ENCODE data around the gene SUPT4H1. TPM values are rescaled to one million over a fixed set of nuclear protein-coding genes. Genes with fewer than 3 reads are reported as not detected.
A peak's percentile ranks its signal among the peaks of the same experiment; 100 is the strongest.

Gene SUPT4H1
- total RNA-seq, 4 donors from 2014 or later, result 34.5 to 38.0 (median 35.2) TPM

- TF ChIP-seq CTCF (IDR thresholded peaks at IDR 0.05) (no peak), POLR2A (IDR thresholded peaks at IDR 0.05) (no peak), EP300 (IDR thresholded peaks at IDR 0.05) (no peak)
- no peak overlapping the region for H3K4me3 ChIP-seq
- peaks cover 0 to 12% (median 2%) of the 10 kb centered on the region in 4 donors for H3K4me1 ChIP-seq
- DNase-seq (ENCODE audit: low spot score in 2 of 2), result no peak
- H3K36me3 ChIP-seq, result peaks cover 0 to 57% (median 0%) of the 10 kb centered on the region in 3 donors
- WGBS, 2 donors, result 66 to 76% methylated on average over 8 of the region's 8 CpGs
- no peak overlapping the region for H3K27ac ChIP-seq
- H3K27me3 ChIP-seq, result no peaks in the 10 kb centered on the region
- no peaks in the 10 kb centered on the region for H3K9me3 ChIP-seq
Observed at GRCh38 chr17:58305626-58306025, 46.4 kb downstream of the SUPT4H1 start.

- WGBS, 2 donors, result 85 to 91% methylated on average over 12 to 14 of the region's 14 CpGs
- Histone ChIP-seq H3K4me3 (no peak overlapping the region), H3K36me3 (peaks cover 0 to 55% (median 0%) of the 10 kb centered on the region in 3 donors), H3K4me1 (peaks cover 0 to 12% (median 2%) of the 10 kb centered on the region in 4 donors), H3K9me3 (no peaks in the 10 kb centered on the region), H3K27ac (no peak overlapping the region), H3K27me3 (no peaks in the 10 kb centered on the region)
- DNase-seq (ENCODE audit: low spot score in 2 of 2), result no peak
- TF ChIP-seq EP300 (IDR thresholded peaks at IDR 0.05) (no peak), CTCF (IDR thresholded peaks at IDR 0.05) (no peak), POLR2A (IDR thresholded peaks at IDR 0.05) (no peak)
Observed at GRCh38 chr17:58304750-58305486, 47.1 kb downstream of the SUPT4H1 start.

- WGBS, 2 donors, result 37 to 42% methylated on average over 10 of the region's 10 CpGs
- DNase-seq (ENCODE audit: low spot score in 2 of 2), result no peak
Observed at GRCh38 chr17:58303971-58304749, 47.8 kb downstream of the SUPT4H1 start.

GRCh38 chr17:58302919-58303585 is 48.9 kb downstream of the SUPT4H1 start:
- Histone ChIP-seq H3K4me1 (peaks cover 0 to 12% (median 2%) of the 10 kb centered on the region in 4 donors), H3K4me3 (no peak overlapping the region), H3K36me3 (peaks cover 0 to 36% (median 0%) of the 10 kb centered on the region in 3 donors), H3K9me3 (peaks cover 0 to 4% (median 0%) of the 10 kb centered on the region in 4 donors), H3K27me3 (no peaks in the 10 kb centered on the region), H3K27ac (no peak overlapping the region)
- DNase-seq (ENCODE audit: low spot score in 2 of 2), result no peak
- WGBS, 2 donors, result 75 to 77% methylated on average over 9 of the region's 9 CpGs
- no peak for TF ChIP-seq EP300 (IDR thresholded peaks at IDR 0.05)
- no peak for TF ChIP-seq POLR2A (IDR thresholded peaks at IDR 0.05)
- TF ChIP-seq CTCF (IDR thresholded peaks at IDR 0.05), result no peak

More at GRCh38 chr17:58303971-58304749, 47.8 kb downstream of the SUPT4H1 start:
- no peak overlapping the region for H3K27ac ChIP-seq
- peaks cover 0 to 47% (median 0%) of the 10 kb centered on the region in 3 donors for H3K36me3 ChIP-seq
- peaks cover 0 to 12% (median 2%) of the 10 kb centered on the region in 4 donors for H3K4me1 ChIP-seq
- no peak overlapping the region for H3K4me3 ChIP-seq
- H3K9me3 ChIP-seq, result no peaks in the 10 kb centered on the region
- TF ChIP-seq EP300 (IDR thresholded peaks at IDR 0.05) (no peak), POLR2A (IDR thresholded peaks at IDR 0.05) (no peak), CTCF (IDR thresholded peaks at IDR 0.05) (peak; percentile 37 to 52 (median 47))
- no peaks in the 10 kb centered on the region for H3K27me3 ChIP-seq
